Measurements from ENCODE around the gene SBDS. TPM values are rescaled to one million over a fixed set of nuclear protein-coding genes. Genes with fewer than 3 reads are reported as not detected.

The SBDS gene
- total RNA-seq, 1 experiment from 2014 or later: 50.1 TPM

DNA sequence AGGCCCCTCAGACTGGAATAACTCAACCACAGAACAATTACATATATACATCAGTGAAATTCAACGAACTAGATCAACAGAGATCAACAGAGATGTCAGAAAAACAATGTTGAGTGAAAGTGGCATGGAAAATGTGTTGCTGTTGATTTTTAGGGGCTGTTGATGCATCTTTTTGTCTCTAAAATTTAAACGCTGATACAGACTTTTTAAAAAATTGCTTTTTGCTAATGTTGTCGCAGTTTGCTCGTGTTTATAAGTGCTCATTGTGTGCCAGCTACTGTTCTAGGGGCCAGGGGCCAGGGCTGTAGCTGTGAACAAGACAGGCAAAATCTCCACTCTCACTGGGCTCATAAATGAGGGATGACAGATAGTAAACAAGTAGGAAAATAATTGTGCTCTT is 56.1 kb downstream of the SBDS start:
- Histone ChIP-seq H3K4me3 (replicated peaks in 1 of 2; ENCODE audit: low read depth in 1 of 2, low read length in 2 of 2) (no peak overlapping the region), H3K4me1 (ENCODE audit: control insufficient read depth in 1 of 2, insufficient read depth in 2 of 2, low read length in 2 of 2) (no peaks in the 10 kb centered on the region), H4K20me1 (ENCODE audit: insufficient read depth) (no peaks in the 10 kb centered on the region), H3K79me2 (ENCODE audit: insufficient read depth, low read length) (peaks cover 67% of the 10 kb centered on the region), H2AFZ (ENCODE audit: low read depth, low read length, poor library complexity, severe bottlenecking) (no peak overlapping the region), H3K27ac (ENCODE audit: low read depth, low read length) (no peak overlapping the region), H3K9ac (ENCODE audit: low read length) (no peak overlapping the region), H3K9me3 (ENCODE audit: control insufficient read depth in 1 of 2, insufficient read depth in 1 of 2, low read depth in 1 of 2, low read length in 2 of 2) (no peaks in the 10 kb centered on the region), H3K4me2 (ENCODE audit: low read length) (no peak overlapping the region), H3K27me3 (ENCODE audit: insufficient read depth, low read length) (no peaks in the 10 kb centered on the region), H3K9me2 (ENCODE audit: insufficient read depth) (no peaks in the 10 kb centered on the region), H3K36me3 (ENCODE audit: control insufficient read depth in 1 of 2, insufficient read depth in 2 of 2, low read length in 2 of 2) (peaks cover 10 to 12% of the 10 kb centered on the region in 2 experiments; a peak in 3 of 4 replicates)
- BruUV-seq (replicated peaks): no TSS peak
- POLR2A ChIA-PET: no interaction called here
- no peak for TF ChIP-seq EZH2phosphoT487 (IDR thresholded peaks at IDR 0.05; ENCODE audit: borderline replicate concordance)
- TF ChIP-seq SP1 (IDR thresholded peaks at IDR 0.05; ENCODE audit: low read depth): no peak
- TF ChIP-seq, protein P1, sequence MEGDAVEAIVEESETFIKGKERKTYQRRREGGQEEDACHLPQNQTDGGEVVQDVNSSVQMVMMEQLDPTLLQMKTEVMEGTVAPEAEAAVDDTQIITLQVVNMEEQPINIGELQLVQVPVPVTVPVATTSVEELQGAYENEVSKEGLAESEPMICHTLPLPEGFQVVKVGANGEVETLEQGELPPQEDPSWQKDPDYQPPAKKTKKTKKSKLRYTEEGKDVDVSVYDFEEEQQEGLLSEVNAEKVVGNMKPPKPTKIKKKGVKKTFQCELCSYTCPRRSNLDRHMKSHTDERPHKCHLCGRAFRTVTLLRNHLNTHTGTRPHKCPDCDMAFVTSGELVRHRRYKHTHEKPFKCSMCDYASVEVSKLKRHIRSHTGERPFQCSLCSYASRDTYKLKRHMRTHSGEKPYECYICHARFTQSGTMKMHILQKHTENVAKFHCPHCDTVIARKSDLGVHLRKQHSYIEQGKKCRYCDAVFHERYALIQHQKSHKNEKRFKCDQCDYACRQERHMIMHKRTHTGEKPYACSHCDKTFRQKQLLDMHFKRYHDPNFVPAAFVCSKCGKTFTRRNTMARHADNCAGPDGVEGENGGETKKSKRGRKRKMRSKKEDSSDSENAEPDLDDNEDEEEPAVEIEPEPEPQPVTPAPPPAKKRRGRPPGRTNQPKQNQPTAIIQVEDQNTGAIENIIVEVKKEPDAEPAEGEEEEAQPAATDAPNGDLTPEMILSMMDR (IDR thresholded peaks at IDR 0.05 in 2 of 3, conservative IDR thresholded peaks at IDR 0.05 in 1 of 3; ENCODE audit: borderline replicate concordance in 1 of 3, insufficient read depth in 1 of 3, low read depth in 2 of 3, low read length in 2 of 3): no peak
- no peak for TF ChIP-seq POLR2A (IDR thresholded peaks at IDR 0.05; ENCODE audit: borderline replicate concordance, extremely low read depth, insufficient read depth, insufficient read length)
- TF ChIP-seq SRF (IDR thresholded peaks at IDR 0.05; ENCODE audit: low read depth): no peak
- TF ChIP-seq, protein P2, sequence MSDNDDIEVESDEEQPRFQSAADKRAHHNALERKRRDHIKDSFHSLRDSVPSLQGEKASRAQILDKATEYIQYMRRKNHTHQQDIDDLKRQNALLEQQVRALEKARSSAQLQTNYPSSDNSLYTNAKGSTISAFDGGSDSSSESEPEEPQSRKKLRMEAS (IDR thresholded peaks at IDR 0.05): no peak
- TF ChIP-seq, protein P3, sequence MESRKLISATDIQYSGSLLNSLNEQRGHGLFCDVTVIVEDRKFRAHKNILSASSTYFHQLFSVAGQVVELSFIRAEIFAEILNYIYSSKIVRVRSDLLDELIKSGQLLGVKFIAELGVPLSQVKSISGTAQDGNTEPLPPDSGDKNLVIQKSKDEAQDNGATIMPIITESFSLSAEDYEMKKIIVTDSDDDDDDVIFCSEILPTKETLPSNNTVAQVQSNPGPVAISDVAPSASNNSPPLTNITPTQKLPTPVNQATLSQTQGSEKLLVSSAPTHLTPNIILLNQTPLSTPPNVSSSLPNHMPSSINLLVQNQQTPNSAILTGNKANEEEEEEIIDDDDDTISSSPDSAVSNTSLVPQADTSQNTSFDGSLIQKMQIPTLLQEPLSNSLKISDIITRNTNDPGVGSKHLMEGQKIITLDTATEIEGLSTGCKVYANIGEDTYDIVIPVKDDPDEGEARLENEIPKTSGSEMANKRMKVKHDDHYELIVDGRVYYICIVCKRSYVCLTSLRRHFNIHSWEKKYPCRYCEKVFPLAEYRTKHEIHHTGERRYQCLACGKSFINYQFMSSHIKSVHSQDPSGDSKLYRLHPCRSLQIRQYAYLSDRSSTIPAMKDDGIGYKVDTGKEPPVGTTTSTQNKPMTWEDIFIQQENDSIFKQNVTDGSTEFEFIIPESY (IDR thresholded peaks at IDR 0.05; ENCODE audit: extremely low read depth, insufficient replicate concordance, low read length): no peak
- no peak for TF ChIP-seq ZFX (IDR thresholded peaks at IDR 0.05)
- no peak for TF ChIP-seq JUND (IDR thresholded peaks at IDR 0.05)
- intact Hi-C loops (cut with micrococcal nuclease): no loop called here
- no peak for ATAC-seq
- RAD21 ChIA-PET (ENCODE audit: low non-redundant PET in 1 of 2, low total read pairs in 2 of 2, uncharacterized antibody in 2 of 2, unreplicated experiment in 2 of 2): no interaction called here
- CTCF ChIA-PET: no interaction called here
- DNase-seq (ENCODE audit: low read depth, low spot score): no peak

Measured in HCT116 (cell line).